Activated CD8-positive, alpha-beta memory T cell treated with anti-CD3 and anti-CD28 coated beads, Interleukin-2, amount 10 ng/mL, durations not matched to agents 7 days and 5 days (primary cell): ENCODE measurements around the gene ACTR3. TPM values are rescaled to one million over a fixed set of nuclear protein-coding genes. Genes with fewer than 3 reads are reported as not detected.
A peak's percentile ranks its signal among the peaks of the same experiment; 100 is the strongest.

ENCODE experiments used
- ATAC-seq: fragments of 150-1000 bp; cut with Tn5 transposase; one replicate; pipeline ENCODE4 v1.10.0; 2021; ENCODE audit warnings: moderate library complexity
- CTCF ChIA-PET: fragments of 350-600 bp; sonication (Branson Sonifier 250); formaldehyde crosslinking; loops from one replicate; lab custom pipeline; 2021; ENCODE audit warnings: antibody characterized with exemption; lab: Charles Lee
- DNase-seq: peaks from one replicate; pipeline ENCODE4 v3.0.0-alpha.2; 2020
- H3K27ac Mint-ChIP-seq: one replicate; pipeline ENCODE4 v1.8.0; 2021; ENCODE audit warnings: mild to moderate bottlenecking, mixed read lengths
- H3K27me3 Mint-ChIP-seq: one replicate; pipeline ENCODE4 v1.8.0; 2021; ENCODE audit warnings: mixed read lengths
- H3K36me3 Mint-ChIP-seq: one replicate; pipeline ENCODE4 v1.8.0; 2021; ENCODE audit warnings: mild to moderate bottlenecking, mixed read lengths
- H3K4me1 Mint-ChIP-seq: one replicate; pipeline ENCODE4 v1.8.0; 2021; ENCODE audit warnings: mixed read lengths
- H3K4me3 Mint-ChIP-seq: one replicate; pipeline ENCODE4 v1.8.0; 2021; ENCODE audit warnings: mild to moderate bottlenecking, moderate library complexity, mixed read lengths
- H3K9me3 Mint-ChIP-seq: one replicate; pipeline ENCODE4 v1.8.0; 2022; ENCODE audit warnings: low read depth, mixed read lengths
- total RNA-seq, 2 experiments: library from RNA; stranded (reverse); gene quantifications; one replicate each; pipeline ENCODE4 v1.2.3, GENCODE V29; 2021

Gene ACTR3
- total RNA-seq, 2 experiments from 2014 or later = 511 to 626 TPM

- H3K4me1 Mint-ChIP-seq = peaks cover 58% of the 10 kb centered on the region
- DNase-seq (no peak), ATAC-seq (no peak)
- H3K27me3 Mint-ChIP-seq = no peaks in the 10 kb centered on the region
- H3K9me3 Mint-ChIP-seq = no peaks in the 10 kb centered on the region
- CTCF ChIA-PET = interaction anchor here (1.2 to 2.9 kb wide), 4 partner anchors 8 to 178 kb away, joined by 3 to 10 read pairs (median 4); partner anchors contain the start of gene SLC35F5
- no peak overlapping the region for H3K4me3 Mint-ChIP-seq
- H3K27ac Mint-ChIP-seq = no peak overlapping the region
- peaks cover 38% of the 10 kb centered on the region for H3K36me3 Mint-ChIP-seq
Observed at GRCh38 chr2:113878743-113879142, 11.1 kb upstream of the ACTR3 start.

- ATAC-seq (no peak), DNase-seq (no peak)
- H3K36me3 Mint-ChIP-seq = peaks cover 33% of the 10 kb centered on the region
- no peaks in the 10 kb centered on the region for H3K27me3 Mint-ChIP-seq
- no peak overlapping the region for H3K27ac Mint-ChIP-seq
- no peaks in the 10 kb centered on the region for H3K9me3 Mint-ChIP-seq
- peaks cover 54% of the 10 kb centered on the region for H3K4me1 Mint-ChIP-seq
- CTCF ChIA-PET = interaction anchor here (1.2 to 1.6 kb wide), 3 partner anchors 9 to 35 kb away, joined by 3 to 4 read pairs (median 3); no protein-coding TSS in a partner anchor
- no peak overlapping the region for H3K4me3 Mint-ChIP-seq
Observed at GRCh38 chr2:113879457-113879856, 10.4 kb upstream of the ACTR3 start.

DNA sequence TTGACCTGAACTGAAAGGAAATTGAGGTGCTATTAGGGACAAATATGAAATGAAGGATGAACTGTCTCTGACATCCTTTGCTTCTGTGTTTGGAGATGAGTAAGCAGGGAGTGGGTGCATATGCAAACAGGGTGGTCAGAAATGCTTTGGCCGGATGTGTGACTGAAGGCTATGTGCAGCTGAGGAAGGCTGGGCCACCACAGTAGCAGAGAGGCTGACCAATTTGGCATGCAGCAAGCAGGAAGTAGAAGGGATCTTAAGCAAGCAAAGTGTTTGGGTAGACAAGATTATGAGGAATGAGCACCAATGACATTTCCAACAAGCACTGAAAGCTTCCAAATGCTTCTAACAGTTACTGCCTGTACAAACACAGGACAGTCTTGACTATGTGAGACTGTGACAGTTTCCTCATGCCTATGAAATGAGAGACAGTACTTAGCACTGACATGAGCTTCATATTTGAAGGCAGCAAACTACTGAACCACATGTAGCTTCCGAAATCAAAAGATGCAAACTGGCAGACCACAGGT lies 3.3 kb upstream of the ACTR3 start:
- no peaks in the 10 kb centered on the region for H3K27me3 Mint-ChIP-seq
- peak; percentile 28 for ATAC-seq
- H3K4me1 Mint-ChIP-seq = peaks cover 47% of the 10 kb centered on the region

DNA sequence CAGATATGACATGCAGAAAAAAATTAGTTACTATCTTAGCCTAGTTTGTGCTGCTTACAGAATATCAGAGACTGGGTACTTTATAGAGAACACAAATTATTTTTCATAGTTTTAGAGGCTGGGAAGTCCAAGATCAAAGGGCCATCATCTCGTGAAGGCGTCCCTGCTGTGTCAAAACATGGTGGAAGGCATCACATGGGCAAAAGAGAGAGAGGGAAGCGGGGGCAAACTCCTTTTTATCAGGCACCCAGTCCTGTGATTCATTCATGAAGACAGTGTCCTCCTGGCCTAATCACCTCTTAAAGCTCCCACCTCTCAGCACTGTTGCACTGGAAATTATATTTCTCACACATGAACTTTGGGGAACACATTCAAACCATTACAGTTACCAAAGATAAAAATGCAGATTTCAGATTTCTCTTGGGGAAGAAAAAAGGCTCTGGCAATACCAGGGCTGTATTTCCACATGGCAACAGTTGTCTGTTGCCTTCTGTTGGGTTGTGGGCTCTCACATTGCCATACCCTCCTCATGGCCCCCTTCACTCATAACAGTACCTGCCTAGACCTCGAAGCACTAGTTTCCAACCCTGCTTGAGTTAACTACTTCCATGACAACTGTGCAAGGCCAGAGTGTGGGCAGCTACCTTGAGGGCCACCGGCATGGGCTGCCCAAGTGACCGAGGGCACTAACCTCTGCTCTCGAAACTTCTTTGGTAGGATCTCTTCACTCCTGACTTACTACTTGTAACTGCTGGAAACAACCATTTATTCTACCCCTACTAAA lies 2.7 kb upstream of the ACTR3 start:
- ATAC-seq = no peak
- no peaks in the 10 kb centered on the region for H3K9me3 Mint-ChIP-seq
- DNase-seq = peak; percentile 63
- H3K4me1 Mint-ChIP-seq = peaks cover 46% of the 10 kb centered on the region
- no peaks in the 10 kb centered on the region for H3K27me3 Mint-ChIP-seq
- H3K27ac Mint-ChIP-seq = peak overlapping the region; percentile 99
- CTCF ChIA-PET = interaction anchor here (1.1 to 1.6 kb wide), 3 partner anchors 8 to 131 kb away, joined by 3 to 7 read pairs (median 5); partner anchors contain the start of gene SLC35F5
- H3K4me3 Mint-ChIP-seq = peak overlapping the region; percentile 92
- H3K36me3 Mint-ChIP-seq = peaks cover 56% of the 10 kb centered on the region

More for the DNA sequence above, 3.3 kb upstream of the ACTR3 start:
- H3K4me3 Mint-ChIP-seq = peak overlapping the region; percentile 92
- no peaks in the 10 kb centered on the region for H3K9me3 Mint-ChIP-seq
- peak overlapping the region; percentile 99 for H3K27ac Mint-ChIP-seq
- peaks cover 57% of the 10 kb centered on the region for H3K36me3 Mint-ChIP-seq
- DNase-seq = peak; percentile 91
- CTCF ChIA-PET = interaction anchor here (1.1 to 1.6 kb wide), 2 partner anchors 10 to 130 kb away, joined by 5 to 7 read pairs; partner anchors contain the start of gene SLC35F5

- Mint-ChIP-seq H3K36me3 (peaks cover 66% of the 10 kb centered on the region), H3K27me3 (no peaks in the 10 kb centered on the region), H3K4me3 (peak overlapping the region; percentile 92)
Observed at GRCh38 chr2:113888641-113889470, 1.0 kb upstream of the ACTR3 start.

DNA sequence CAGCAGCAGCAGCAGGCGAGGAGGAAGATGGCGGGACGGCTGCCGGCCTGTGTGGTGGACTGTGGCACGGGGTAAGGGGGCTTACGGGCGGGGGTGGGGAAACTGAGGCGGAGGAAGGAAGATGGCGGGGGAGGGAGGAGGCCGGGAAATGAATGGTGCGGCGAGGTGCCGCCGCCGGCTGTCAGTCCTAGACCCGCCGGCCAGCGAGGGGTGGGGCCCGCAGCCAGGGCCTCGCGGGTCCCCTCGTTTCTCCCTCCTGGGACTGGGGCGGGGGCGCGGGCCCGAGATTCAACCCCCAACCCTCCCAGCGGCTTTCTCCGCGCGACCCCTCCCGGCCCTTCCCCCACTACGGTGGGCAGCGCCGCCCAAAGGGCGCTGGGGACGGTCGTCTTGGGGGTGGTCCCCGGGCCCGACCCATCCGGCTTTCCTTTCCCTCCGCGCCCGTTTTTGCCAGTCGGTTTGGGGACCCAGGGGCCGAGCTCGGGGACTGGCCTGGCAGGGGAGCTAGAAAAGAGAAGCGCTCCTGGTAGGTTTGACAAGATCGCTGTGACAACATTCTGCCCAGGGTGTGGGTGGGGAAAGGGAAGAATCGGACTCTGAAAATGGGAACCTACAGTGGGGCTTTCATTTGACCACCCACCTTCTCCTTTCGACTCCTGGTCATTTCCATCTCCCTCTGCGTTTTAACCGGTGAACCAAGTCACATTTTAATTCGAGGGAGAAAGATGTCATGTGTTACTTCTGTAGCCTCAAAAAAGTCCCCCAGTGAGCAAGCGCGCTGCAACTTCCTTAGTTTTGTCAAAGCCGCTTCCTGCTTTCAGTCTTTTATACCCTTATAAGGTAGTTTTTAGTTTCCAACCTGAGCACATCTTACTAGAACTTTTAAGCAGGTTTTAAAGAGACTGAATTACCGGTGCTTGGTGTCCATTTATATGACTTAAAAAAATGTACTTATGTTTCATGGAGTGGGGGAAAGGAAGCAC lies 655 bp downstream of the ACTR3 start:
- no peaks in the 10 kb centered on the region for H3K27me3 Mint-ChIP-seq
- H3K4me1 Mint-ChIP-seq = peaks cover 64% of the 10 kb centered on the region
- H3K4me3 Mint-ChIP-seq = peak overlapping the region; percentile 92
- H3K36me3 Mint-ChIP-seq = peaks cover 69% of the 10 kb centered on the region
- DNase-seq (peak; percentile 89), ATAC-seq (peak; percentile 41)
- CTCF ChIA-PET = interaction anchor here (1.0 to 1.2 kb wide), 2 partner anchors 9 to 135 kb away, joined by 3 read pairs; no protein-coding TSS in a partner anchor
- no peaks in the 10 kb centered on the region for H3K9me3 Mint-ChIP-seq
- H3K27ac Mint-ChIP-seq = peak overlapping the region; percentile 99

More at GRCh38 chr2:113888641-113889470, 1.0 kb upstream of the ACTR3 start:
- CTCF ChIA-PET = interaction anchor here (0.9 to 1.3 kb wide), 4 partner anchors 9 to 79 kb away, joined by 3 to 8 read pairs (median 4); no protein-coding TSS in a partner anchor
- ATAC-seq (no peak), DNase-seq (no peak)
- no peaks in the 10 kb centered on the region for H3K9me3 Mint-ChIP-seq
- peaks cover 60% of the 10 kb centered on the region for H3K4me1 Mint-ChIP-seq
- peak overlapping the region; percentile 99 for H3K27ac Mint-ChIP-seq

DNA sequence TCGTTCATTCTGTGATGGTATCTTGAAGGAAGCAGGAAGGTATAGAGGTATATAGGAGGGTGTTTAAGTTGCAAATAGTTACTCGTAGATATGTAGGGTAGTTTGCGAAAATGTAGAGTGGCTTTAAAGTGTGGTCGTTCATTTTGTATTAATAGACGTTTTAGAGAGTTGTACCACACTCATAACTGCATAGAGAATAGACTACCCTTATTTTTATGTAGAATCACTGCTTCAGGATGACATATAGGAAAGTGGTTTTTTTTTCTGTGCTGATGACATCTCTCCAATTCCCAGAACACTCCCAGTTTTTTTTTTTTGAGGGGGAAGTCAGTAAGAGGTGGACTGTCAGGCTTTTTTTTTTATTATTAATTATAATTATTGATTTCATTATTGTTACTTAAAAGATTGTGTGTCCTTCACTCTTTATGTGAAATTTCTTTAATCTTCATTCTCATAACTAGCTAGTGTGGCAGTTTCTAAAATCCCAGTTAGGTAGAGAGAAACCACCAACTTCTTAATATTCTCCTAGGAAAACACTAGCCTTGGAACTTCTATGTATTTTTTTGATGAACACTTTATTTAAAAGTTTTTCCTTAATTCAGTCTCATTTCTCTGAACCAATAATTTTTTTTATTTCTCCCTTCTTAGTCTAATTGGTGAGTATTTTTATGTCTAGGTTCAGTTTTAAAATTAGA lies 1.5 kb downstream of the ACTR3 start:
- Mint-ChIP-seq H3K9me3 (no peaks in the 10 kb centered on the region), H3K36me3 (peaks cover 74% of the 10 kb centered on the region), H3K4me3 (peak overlapping the region; percentile 92), H3K27ac (peak overlapping the region; percentile 93), H3K27me3 (no peaks in the 10 kb centered on the region), H3K4me1 (peaks cover 65% of the 10 kb centered on the region)
- ATAC-seq = no peak
- CTCF ChIA-PET = no interaction called here
- DNase-seq = no peak

DNA sequence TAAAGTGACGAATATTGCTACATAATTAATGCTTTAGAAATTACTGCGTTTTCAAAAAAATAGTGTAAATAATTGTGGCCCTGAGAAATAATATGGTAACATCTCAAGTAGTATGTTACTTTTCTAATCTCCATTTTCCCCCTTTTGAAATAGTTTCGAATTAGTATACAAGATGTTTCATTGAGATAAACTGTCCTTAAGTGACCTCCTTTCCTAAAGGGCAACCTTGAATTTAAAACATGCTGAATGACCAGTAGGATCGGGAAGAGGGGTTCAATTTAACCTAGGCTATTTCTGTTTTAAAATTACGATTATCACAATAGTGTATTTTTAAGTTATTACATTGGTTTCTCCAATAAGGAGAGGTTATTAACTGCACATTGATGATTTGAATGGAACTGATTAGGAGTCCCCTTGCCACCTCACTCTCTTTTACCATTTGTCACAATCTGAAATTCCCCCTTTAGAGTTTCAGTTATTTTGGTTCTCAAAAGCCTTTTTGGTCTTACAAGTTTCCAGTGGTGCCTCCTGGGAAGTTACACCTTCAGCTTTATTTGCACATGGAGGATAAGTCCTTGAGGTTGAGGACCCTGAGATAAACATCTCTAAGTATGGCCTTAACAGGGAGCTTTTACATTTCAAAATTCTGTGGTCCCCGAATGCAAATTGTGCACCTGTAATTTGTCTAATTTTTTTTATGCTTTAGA lies 2.3 kb downstream of the ACTR3 start:
- Mint-ChIP-seq H3K9me3 (no peaks in the 10 kb centered on the region), H3K36me3 (peaks cover 75% of the 10 kb centered on the region), H3K4me3 (peak overlapping the region; percentile 92), H3K4me1 (peaks cover 65% of the 10 kb centered on the region), H3K27me3 (no peaks in the 10 kb centered on the region), H3K27ac (peak overlapping the region; percentile 74)
- no peak for DNase-seq
- CTCF ChIA-PET = interaction anchor here (1.2 to 2.8 kb wide), 2 partner anchors 15 to 21 kb away, joined by 5 to 8 read pairs; no protein-coding TSS in a partner anchor
- no peak for ATAC-seq

GRCh38 chr2:113894156-113894743 lies 4.4 kb downstream of the ACTR3 start:
- Mint-ChIP-seq H3K4me1 (peaks cover 65% of the 10 kb centered on the region), H3K4me3 (peak overlapping the region; percentile 92), H3K36me3 (peaks cover 67% of the 10 kb centered on the region), H3K27me3 (no peaks in the 10 kb centered on the region), H3K9me3 (no peaks in the 10 kb centered on the region), H3K27ac (peak overlapping the region; percentile 74)
- CTCF ChIA-PET = interaction anchor here (1.1 to 2.8 kb wide), 5 partner anchors 18 to 194 kb away, joined by 3 to 8 read pairs (median 4); partner anchors contain the start of gene SLC35F5
- DNase-seq = no peak
- no peak for ATAC-seq

DNA sequence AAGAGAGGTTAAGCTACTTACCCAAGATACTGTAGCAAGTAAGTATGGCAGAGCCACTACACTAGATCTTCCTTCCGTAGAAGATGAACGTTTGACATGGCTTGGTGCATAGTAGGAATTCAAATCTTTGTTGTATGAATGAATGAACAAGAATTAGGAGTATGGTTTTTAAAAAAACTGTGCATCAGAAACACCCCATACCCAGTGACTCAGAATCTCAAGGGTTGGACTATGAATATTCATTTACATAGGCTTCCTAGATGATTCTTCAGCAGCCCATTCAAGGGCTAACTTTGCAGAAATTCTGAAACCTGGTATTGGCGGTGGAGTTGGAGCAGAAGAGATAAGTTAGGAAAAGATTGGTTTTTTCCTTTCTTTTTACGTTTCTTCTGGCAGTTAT lies 5.4 kb downstream of the ACTR3 start:
- DNase-seq = no peak
- no peaks in the 10 kb centered on the region for H3K27me3 Mint-ChIP-seq
- peaks cover 69% of the 10 kb centered on the region for H3K36me3 Mint-ChIP-seq
- CTCF ChIA-PET = interaction anchor here (1.9 kb wide), 1 partner anchor 139 kb away, joined by 8 read pairs; the partner anchor contains the start of gene SLC35F5
- H3K4me1 Mint-ChIP-seq = peaks cover 74% of the 10 kb centered on the region
- ATAC-seq = no peak
- H3K9me3 Mint-ChIP-seq = no peaks in the 10 kb centered on the region
- peak overlapping the region; percentile 92 for H3K4me3 Mint-ChIP-seq
- peak overlapping the region; percentile 70 for H3K27ac Mint-ChIP-seq
